HL-60 (cell line): Measurements from ENCODE around the gene SIGLEC10.

ENCODE experiments used
- DNase-seq, 2 experiments: peaks; one replicate each; pipeline ENCODE4 v3.0.0-alpha.2; 2010 to 2020; ENCODE audit warnings: low read depth in 1 of 2, low spot score in 1 of 2
- H3K27ac ChIP-seq: fragments of 250-450 bp; sonication (Bioruptor Pico); replicated peaks from 2 replicates; pipeline ENCODE4 v1.5.1; 2020; ENCODE audit warnings: mild to moderate bottlenecking, moderate library complexity
- H3K27me3 ChIP-seq: fragments of 250-450 bp; sonication (Bioruptor Pico); 2 replicates; pipeline ENCODE4 v1.5.1; 2021; ENCODE audit warnings: mild to moderate bottlenecking, moderate library complexity; ENCODE audit not compliant: insufficient read depth, poor library complexity, severe bottlenecking
- H3K4me3 ChIP-seq: replicated peaks from 2 replicates; pipeline ENCODE4 v1.5.1; 2011; ENCODE audit warnings: mild to moderate bottlenecking, control low read depth, low read length; ENCODE audit not compliant: insufficient read depth
- CTCF ChIP-seq: IDR thresholded peaks from one replicate; pipeline ENCODE4 v1.5.1; 2011; ENCODE audit warnings: low read length, control low read depth, inconsistent platforms; ENCODE audit not compliant: insufficient read depth
- GABPA ChIP-seq: IDR thresholded peaks from 2 replicates; pipeline ENCODE4 v1.6.1; 2012; ENCODE audit warnings: low read depth
- POLR2AphosphoS5 ChIP-seq: IDR thresholded peaks from 2 replicates; pipeline ENCODE4 v1.6.1; 2012; ENCODE audit warnings: low read depth
- REST ChIP-seq: IDR thresholded peaks from 2 replicates; pipeline ENCODE4 v1.6.1; 2012; ENCODE audit warnings: low read depth; ENCODE audit not compliant: insufficient replicate concordance
- SPI1 ChIP-seq: IDR thresholded peaks from 2 replicates; pipeline ENCODE4 v1.6.1; 2012; ENCODE audit warnings: low read depth, mild to moderate bottlenecking, borderline replicate concordance

The SIGLEC10 gene

GRCh38 chr19:51367565-51368365 is 49.7 kb downstream of the SIGLEC10 start:
- Histone ChIP-seq H3K4me3 (peak overlapping the region; percentile 67), H3K27me3 (no peaks in the 10 kb centered on the region), H3K27ac (peak overlapping the region; percentile 92)
- DNase-seq = peak; percentile 99 to 100
- TF ChIP-seq GABPA (no peak), CTCF (no peak), POLR2AphosphoS5 (peak; percentile 19), REST (no peak), SPI1 (no peak)

- H3K4me3 ChIP-seq = peak overlapping the region; percentile 67
- H3K27ac ChIP-seq = peak overlapping the region; percentile 92
- no peak for DNase-seq
- TF ChIP-seq GABPA (no peak), REST (no peak), SPI1 (no peak), POLR2AphosphoS5 (peak; percentile 36; the same call in 1 of the 2 replicates), CTCF (no peak)
- H3K27me3 ChIP-seq = no peaks in the 10 kb centered on the region
Measured at GRCh38 chr19:51367255-51367564, 50.2 kb downstream of the SIGLEC10 start.

GRCh38 chr19:51366389-51367254 is 50.8 kb downstream of the SIGLEC10 start:
- DNase-seq = peak; percentile 97 to 99
- H3K27ac ChIP-seq = peak overlapping the region; percentile 92
- H3K27me3 ChIP-seq = no peaks in the 10 kb centered on the region
- TF ChIP-seq REST (no peak), POLR2AphosphoS5 (peak; percentile 90), CTCF (no peak), SPI1 (no peak), GABPA (no peak)
- peak overlapping the region; percentile 67 for H3K4me3 ChIP-seq
